ENCODE results near the gene UPK1A.

- TF ChIP-seq TP53 (CRISPR knock-in tag; IDR thresholded peaks at IDR 0.05) (no peak), CTCF (IDR thresholded peaks at IDR 0.05) (no peak), MAX (CRISPR knock-in tag; IDR thresholded peaks at IDR 0.05) (no peak), USF1 (CRISPR knock-in tag; IDR thresholded peaks at IDR 0.05) (no peak), E2F4 (CRISPR knock-in tag; IDR thresholded peaks at IDR 0.05; ENCODE audit: borderline replicate concordance, low read depth) (no peak), MYBL2 (CRISPR knock-in tag; IDR thresholded peaks at IDR 0.05) (no peak), ATF3 (CRISPR knock-in tag; conservative IDR thresholded peaks at IDR 0.05) (no peak), CBFB (CRISPR knock-in tag; IDR thresholded peaks at IDR 0.05; ENCODE audit: low read depth) (no peak), STAT6 (CRISPR knock-in tag; conservative IDR thresholded peaks at IDR 0.05; ENCODE audit: low read depth) (no peak), JUN (CRISPR knock-in tag; IDR thresholded peaks at IDR 0.05) (no peak), ELF4 (CRISPR knock-in tag; IDR thresholded peaks at IDR 0.05; ENCODE audit: low read depth) (no peak), ZNF219 (CRISPR knock-in tag; IDR thresholded peaks at IDR 0.05; ENCODE audit: borderline replicate concordance) (no peak), NFYB (CRISPR knock-in tag; conservative IDR thresholded peaks at IDR 0.05; ENCODE audit: low read depth) (no peak), AFF4 (CRISPR knock-in tag; IDR thresholded peaks at IDR 0.05; ENCODE audit: borderline replicate concordance) (no peak)
Observed at GRCh38 chr19:35665157-35665556, 1.2 kb upstream of the UPK1A start.
